Measurements from ENCODE around the gene GATC.
A peak's percentile ranks its signal among the peaks of the same experiment; 100 is the strongest.
"Not testable (repeated sequence)": the region's sequence is repeated elsewhere in the genome, so short reads cannot be mapped to it uniquely, and the experiment has no call there.

The GATC gene

DNA sequence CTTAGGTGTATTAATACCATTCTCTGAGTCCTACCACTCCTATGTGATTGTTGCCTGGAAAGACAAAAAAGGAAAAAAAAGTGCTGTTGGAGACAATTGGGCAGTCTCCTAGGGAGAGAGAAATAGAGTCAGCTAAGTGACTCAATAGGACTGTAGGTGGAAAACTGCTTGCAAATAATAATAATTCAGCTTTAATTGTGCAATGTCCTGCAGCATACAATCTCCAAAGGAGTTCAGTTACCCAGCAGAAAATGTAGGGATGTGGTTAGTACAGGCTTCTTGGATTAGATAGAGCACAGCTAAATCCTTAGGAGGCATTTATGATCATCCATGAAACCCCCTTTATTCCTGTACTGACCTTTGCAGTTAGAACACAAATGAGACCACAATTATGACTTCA, 26.3 kb downstream of the GATC start:
- no peak for DNase-seq

DNA sequence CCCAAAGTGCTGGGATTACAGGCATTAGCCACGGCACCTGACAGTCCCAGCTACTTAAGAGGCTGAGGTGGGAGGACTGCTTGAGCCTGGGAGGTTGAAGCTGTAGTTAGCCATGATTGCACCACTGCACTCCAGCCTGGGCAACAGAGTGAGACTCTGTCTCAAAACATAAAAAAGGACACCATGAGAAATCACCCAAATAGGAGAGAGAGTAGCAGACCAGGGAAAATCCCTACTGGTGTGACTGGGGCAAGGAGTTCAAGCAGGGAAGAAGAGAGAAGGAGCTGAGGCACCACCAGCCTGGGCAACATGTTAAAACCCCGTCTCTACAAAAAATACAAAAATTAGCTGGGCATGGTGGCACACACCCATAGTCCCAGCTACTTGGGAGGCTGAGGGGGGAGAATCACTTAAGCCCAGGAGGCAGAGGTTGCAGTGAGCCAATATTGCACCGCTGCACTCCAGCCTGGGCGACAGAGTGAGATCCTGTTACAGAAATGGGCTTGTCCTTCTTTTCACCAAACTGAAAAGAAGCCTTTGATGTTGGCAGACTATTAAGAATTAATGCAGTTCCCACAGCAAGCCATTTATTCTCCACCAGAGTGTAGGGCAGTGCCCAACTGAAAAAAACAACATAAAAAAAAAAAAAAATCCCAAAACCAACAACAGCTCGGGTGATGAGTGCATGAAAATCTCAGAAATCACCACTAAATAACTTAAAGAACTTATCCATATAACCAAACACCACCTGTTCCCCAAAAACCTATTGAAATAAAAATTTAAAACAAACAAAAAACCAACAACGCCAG, 27.8 kb downstream of the GATC start:
- DNase-seq, result no peak

GRCh38 chr12:120474616-120474960, 28.3 kb downstream of the GATC start:
- DNase-seq, result no peak

DNA sequence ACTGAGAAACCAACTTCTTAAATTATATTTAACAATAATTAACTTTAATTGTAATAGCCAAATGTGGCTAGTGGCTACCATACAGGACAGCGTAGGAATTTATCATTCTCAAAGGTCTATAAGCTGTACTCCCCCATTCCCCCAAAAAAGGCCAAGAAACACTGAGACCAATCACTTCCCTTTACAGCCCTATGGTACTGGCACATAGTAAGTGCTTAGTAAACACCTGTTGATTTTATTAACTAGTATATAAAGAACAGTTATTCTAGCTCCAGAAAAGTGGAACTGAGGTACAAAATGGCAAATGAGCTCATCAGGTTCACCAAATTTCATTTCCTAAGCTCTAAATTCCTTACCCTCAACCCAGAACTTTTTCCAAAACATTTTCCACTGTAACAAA, 29.4 kb downstream of the GATC start:
- no peak for DNase-seq

GRCh38 chr12:120479458-120479857, 33.2 kb downstream of the GATC start:
- DNase-seq, result no peak

GRCh38 chr12:120480211-120480610, 34.0 kb downstream of the GATC start:
- no peak for DNase-seq

DNA sequence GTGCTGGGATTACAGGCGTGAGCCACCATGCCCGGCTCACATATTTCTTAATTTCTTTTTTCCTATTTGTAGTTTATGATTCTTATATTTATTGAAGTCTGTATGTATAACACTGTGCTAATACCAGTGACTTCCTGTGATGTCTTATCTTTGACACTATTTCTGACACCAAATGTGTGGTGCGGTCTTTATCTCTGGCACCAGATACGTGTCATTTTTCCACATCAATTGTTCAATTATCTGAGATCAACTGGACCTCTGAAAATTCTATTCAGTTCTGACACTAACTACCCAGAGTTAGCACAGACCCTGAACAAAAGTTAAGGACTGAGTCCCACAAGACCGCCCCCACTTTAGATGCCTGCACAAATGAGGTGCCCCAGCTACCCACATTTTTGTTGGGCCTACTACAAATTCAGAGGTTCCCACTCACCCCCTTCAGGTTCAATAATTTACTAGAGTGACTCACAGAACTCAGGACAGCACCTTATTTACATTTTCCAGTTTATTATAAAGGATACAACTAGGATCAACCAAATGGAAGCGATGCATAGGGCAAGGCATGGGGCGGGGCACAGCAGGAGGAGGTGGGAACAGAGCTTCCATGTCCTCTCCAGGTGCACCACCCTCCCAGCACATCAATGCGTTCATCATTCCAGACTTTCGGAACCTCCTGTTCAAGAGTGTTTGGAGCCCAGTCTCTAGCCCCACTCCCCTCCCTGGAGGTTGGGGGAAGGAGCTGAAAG, 35.0 kb downstream of the GATC start:
- DNase-seq, result no peak

DNA sequence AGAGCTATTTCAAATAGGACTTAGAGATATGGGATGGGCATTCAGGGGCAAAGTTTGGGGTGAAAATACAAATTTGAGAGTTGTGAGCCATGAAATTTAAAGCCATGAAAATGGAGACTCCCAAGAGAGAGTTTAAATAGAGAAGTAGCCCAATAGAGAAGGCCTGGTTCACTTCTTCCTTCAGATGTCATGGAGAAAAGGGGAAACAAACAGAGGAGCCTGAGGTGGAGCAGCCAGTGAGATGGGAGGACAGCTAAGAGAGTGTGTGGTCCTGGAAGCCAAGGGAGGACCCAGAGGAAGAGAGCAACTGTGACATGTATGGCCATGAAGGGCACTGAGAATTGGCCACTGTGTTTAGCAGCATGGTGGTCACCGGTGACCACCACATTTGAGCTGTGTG, 37.4 kb downstream of the GATC start:
- no peak for DNase-seq

DNA sequence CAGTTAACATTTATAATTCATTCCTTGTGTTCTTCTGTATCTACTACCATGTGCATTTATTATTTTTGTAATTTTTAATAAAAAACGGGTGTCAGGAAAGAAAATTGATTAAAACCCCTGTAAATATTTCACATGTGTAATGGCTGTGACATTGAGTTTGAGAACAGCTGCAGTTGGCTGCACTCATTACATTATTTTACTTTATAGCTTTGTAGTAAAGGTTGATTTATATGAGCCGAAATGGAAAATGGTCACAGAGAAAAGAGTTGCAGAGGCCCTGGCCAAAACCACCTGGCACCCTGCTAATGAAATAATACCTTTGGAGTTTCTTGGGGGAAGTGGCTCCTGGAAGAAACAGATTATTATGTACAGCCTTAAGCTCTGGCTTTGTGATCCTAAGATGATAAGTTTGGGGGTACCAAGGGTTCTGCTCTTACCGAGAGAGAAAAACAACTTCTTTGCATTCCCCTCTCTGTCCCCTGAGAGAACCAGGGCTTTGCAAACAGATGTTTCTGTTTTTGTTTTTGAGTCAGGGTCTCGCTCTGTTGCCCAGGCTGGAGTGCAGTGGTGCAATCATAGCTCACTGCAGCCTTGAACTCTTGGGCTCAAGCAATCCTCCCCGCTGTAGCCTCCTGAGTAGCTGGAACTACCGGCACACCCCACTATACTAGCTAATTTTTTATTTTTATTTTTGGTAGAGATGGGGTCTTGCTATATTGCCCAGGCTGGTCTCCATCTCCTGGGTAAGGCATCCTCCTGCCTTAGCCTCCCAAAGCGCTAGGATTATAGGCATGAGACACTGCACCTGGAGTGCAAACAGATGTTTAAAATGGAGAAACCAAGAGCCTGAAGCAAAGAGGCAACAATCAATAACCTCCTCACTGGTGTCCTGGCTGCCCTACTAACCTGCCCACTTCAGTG, 40.0 kb downstream of the GATC start:
- no peak for DNase-seq

- DNase-seq, result not testable (repeated sequence)
Measured at GRCh38 chr12:120487552-120487951, 41.3 kb downstream of the GATC start.

GRCh38 chr12:120488057-120488640, 41.9 kb downstream of the GATC start:
- DNase-seq, result no peak

DNA sequence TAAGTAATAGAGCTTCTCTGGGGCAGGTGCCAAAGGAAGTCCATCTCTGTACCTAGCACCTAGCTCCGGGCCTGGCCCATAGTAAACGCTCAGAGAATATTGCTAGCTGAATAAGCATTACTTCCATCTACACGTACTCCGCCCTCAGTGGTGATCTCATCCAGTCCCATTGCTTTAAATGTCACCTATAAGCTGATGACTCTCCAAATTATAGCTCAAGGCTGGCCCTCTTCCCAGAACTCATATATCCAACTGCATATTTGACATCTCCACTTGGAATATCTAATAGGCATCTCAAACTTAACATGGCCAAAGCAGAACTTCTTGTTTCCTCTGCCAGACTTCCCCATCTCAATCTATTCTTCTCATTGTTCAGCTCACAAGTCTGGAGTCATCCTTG, 42.8 kb downstream of the GATC start:
- no peak for DNase-seq

- no peak for DNase-seq
Measured at GRCh38 chr12:120490325-120490724, 44.1 kb downstream of the GATC start.

GRCh38 chr12:120490833-120491512, 44.7 kb downstream of the GATC start:
- DNase-seq, result no peak

- peak; percentile 4 for DNase-seq
Measured at GRCh38 chr12:120495186-120495730, 49.0 kb downstream of the GATC start.

DNA sequence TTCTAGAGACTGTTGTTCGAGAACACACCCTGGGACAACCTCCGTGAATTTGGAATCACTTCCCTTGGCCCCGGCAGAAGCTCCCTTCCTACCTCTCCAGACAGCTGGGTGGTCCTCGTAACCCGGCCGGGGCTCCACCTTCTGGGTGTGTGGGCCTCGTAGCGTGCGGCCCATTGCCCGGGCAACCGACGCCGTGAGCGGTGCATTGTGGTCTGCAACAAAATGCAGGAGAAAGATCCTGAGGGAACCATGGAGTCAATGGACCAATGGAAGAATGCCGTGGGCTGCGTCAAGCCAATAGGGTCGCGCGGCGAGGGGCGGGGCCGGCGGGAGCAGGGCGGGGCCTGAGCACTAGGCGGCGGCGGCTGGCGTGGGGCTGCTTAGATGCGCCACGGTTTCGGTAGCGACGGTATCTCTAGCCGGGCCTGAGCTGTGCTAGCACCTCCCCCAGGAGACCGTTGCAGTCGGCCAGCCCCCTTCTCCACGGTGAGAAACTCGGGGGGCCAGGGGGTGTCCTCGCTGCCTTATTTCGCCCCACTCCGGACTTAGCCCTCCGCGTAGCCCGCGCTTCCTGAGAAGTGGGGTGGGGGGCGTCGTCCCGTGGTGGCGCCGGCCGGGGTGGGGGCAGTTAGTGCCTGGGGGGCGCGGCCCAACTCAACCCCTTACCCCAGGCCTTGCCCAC, 49.6 kb downstream of the GATC start, which contains the start of gene DYNLL1:
Gene DYNLL1, plus strand, starts transcription at position 383 of the 682 bp plus-strand sequence. CDS start 309 bp downstream, outside the sequence.
- DNase-seq, result peak; percentile 97

DNA sequence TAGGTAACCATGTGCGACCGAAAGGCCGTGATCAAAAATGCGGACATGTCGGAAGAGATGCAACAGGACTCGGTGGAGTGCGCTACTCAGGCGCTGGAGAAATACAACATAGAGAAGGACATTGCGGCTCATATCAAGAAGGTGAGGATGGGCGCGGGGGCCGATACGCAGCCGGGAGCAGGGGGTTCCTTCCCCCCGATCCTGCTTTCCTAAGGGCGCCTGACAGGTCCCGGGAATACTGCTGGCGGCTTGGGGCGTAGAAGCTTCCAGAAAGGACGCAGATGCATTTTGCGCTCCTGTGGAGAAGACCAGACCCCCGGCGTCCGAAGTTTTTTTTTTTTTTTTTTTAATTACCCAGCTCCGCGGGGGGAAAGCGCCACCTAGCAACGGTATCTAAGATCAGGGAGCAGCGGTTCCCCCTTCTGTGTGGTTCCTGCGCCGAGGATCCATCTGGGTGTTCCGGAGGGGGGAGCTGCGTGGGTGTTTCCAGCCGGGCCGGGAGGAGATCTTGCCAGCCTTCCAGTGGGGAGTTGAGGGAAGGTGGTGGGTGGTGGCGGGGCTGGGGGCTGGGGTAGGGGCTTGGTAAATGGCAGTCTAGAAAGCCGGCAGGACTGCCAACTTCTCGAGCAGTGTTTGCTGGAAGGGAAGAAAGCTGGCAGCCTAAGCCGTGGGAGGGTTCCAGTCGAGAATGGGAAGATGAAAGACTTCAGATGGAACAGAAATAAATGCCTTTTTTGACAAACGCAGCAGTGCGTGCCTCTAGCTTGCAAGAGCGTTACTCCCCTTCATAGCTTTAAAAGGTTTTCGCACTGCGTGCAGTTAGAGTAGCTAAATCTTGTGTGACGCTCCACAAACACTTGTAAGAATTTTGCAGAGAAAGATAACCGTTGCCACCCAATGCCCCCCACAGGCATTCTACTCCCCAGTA, 50.4 kb downstream of the GATC start:
- peak; percentile 33 for DNase-seq

DNA sequence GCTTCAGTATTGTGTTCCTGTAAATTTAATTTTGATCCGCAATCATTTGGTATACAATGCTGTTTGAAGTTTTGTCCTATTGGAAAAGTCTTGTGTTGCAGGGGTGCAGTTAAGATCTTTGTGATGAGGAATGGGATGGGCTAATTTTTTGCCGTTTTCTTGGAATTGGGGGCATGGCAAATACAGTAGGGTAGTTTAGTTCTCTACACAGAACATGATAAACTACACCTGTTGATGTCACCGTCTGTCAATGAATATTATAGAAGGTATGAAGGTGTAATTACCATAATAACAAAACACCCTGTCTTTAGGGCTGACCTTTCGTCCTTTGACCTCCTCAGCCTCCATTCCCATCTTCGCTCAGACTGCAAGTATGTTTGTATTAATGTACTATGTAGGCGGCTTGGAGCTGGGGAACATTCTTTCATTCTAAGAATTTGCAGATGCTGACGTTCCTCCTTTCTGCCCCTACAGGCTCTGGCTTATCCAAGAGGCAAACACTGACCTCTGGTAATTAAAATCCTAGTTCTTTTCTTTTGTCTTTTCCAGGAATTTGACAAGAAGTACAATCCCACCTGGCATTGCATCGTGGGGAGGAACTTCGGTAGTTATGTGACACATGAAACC, 51.4 kb downstream of the GATC start:
- no peak for DNase-seq

DNA sequence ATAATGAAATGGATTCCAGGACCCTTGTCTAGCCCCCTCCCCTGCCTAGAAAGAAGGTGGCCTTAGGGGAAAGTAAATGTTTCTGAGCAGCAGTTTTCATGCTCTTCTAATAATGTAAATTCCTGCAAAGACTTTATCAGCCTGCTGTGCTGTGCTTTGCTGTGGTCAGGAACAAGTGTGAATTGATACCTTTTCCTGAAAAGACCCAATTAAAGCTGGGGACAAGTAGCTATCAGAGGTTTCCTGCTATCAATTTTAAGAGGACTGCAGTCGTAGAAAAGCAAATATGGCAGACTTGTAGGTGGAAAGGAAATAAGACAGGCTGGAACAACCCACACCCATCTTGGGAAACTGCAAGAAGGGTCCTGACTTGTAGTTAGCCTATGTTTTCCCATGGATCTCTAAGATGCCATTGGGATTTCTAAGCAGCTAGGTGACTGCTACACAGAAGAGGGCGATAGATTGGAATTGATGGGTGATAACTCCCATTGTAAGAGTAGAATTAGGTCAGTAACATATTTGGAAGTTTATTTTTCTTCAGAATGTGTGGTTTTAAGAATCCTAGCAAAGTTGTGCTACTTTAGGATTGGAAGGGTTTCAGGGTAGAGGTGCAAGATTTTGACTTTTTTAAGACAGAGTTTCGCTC, 52.7 kb downstream of the GATC start:
- no peak for DNase-seq
